CD14-positive monocyte (primary cell): ENCODE measurements around the gene NBPF9. TPM values are rescaled to one million over a fixed set of nuclear protein-coding genes. Genes with fewer than 3 reads are reported as not detected.
"Not testable (repeated sequence)": the region's sequence is repeated elsewhere in the genome, so short reads cannot be mapped to it uniquely, and the experiment has no call there.

Experiments
- DNase-seq, 3 donors: peaks; one replicate each; pipeline ENCODE4 v3.0.0-alpha.2; 2011 to 2022
- H2AFZ ChIP-seq: 2 replicates; pipeline ENCODE4 v1.6.0; 2012; ENCODE audit warnings: mild to moderate bottlenecking, low read depth, low read length, inconsistent platforms; ENCODE audit not compliant: insufficient read depth, poor library complexity, severe bottlenecking
- H3K27ac ChIP-seq, 2 donors: 1 replicate in 1 of 2; 2 replicates in 1 of 2; pipeline ENCODE4 v1.5.1; 2012 to 2013; ENCODE audit warnings: low read length in 2 of 2, control low read depth in 1 of 2, inconsistent platforms in 1 of 2, low read depth in 1 of 2, mild to moderate bottlenecking in 1 of 2
- H3K27me3 ChIP-seq, 2 donors: one replicate each; pipeline versions ENCODE4 v1.6.0 to v1.6.1; 2011 to 2013; ENCODE audit warnings: low read length in 2 of 2; ENCODE audit not compliant: control insufficient read depth in 2 of 2, insufficient read depth in 2 of 2
- H3K36me3 ChIP-seq, 2 donors: replicated peaks in 1 of 2; 1 replicate in 1 of 2; 2 replicates in 1 of 2; pipeline versions ENCODE4 v1.5.1 to v1.6.1; 2012 to 2013; ENCODE audit warnings: low read length in 2 of 2, control low read depth in 1 of 2, inconsistent platforms in 1 of 2, mild to moderate bottlenecking in 1 of 2; ENCODE audit not compliant: insufficient read depth in 2 of 2, control insufficient read depth in 1 of 2
- H3K4me1 ChIP-seq, 2 donors: 1 replicate in 1 of 2; 2 replicates in 1 of 2; pipeline versions ENCODE4 v1.5.1 to v1.6.1; 2012 to 2013; ENCODE audit warnings: low read length in 2 of 2, control low read depth in 1 of 2, inconsistent platforms in 1 of 2, mild to moderate bottlenecking in 1 of 2, moderate library complexity in 1 of 2; ENCODE audit not compliant: insufficient read depth in 2 of 2, control insufficient read depth in 1 of 2
- H3K4me2 ChIP-seq: replicated peaks from 2 replicates; pipeline ENCODE3; 2012; ENCODE audit warnings: low read length, moderate library complexity, mild to moderate bottlenecking; ENCODE audit not compliant: poor library complexity, severe bottlenecking; ENCODE audit errors: extremely low read depth
- H3K4me3 ChIP-seq, 3 experiments: fragments of 200-600 bp in 1 of 3; sonication (generic) in 1 of 3; replicated peaks in 1 of 3; 1 replicate in 2 of 3; 2 replicates in 1 of 3; pipeline ENCODE4 v1.5.1; 2011 to 2013; ENCODE audit warnings: low read length in 3 of 3, mild to moderate bottlenecking in 3 of 3, control low read depth in 2 of 3, low read depth in 2 of 3, inconsistent platforms in 1 of 3, moderate library complexity in 1 of 3
- H3K79me2 ChIP-seq: 2 replicates; pipeline ENCODE4 v1.6.0; 2012; ENCODE audit warnings: mild to moderate bottlenecking, control low read depth, inconsistent platforms, low read length, moderate library complexity; ENCODE audit not compliant: insufficient read depth
- H3K9ac ChIP-seq: 2 replicates; pipeline ENCODE4 v1.6.0; 2017; ENCODE audit warnings: low read length, mild to moderate bottlenecking; ENCODE audit not compliant: insufficient read depth, poor library complexity, severe bottlenecking
- H3K9me3 ChIP-seq, 2 donors: replicated peaks in 1 of 2; 1 replicate in 1 of 2; 2 replicates in 1 of 2; pipeline versions ENCODE4 v1.5.1 to v1.6.1; 2012 to 2013; ENCODE audit warnings: low read length in 2 of 2, control low read depth in 1 of 2; ENCODE audit not compliant: control insufficient read depth in 1 of 2, insufficient read depth in 1 of 2
- H4K20me1 ChIP-seq: 2 replicates; pipeline ENCODE4 v1.6.0; 2012; ENCODE audit warnings: mild to moderate bottlenecking, low read length, control low read depth, moderate library complexity; ENCODE audit not compliant: insufficient read depth
- H3K27ac Mint-ChIP-seq, 7 donors: one replicate each; pipeline ENCODE4 v1.8.0; 2020; ENCODE audit warnings: mild to moderate bottlenecking in 7 of 7, mixed read lengths in 7 of 7, moderate library complexity in 6 of 7, inconsistent platforms in 2 of 7
- H3K27me3 Mint-ChIP-seq, 3 donors: one replicate each; pipeline ENCODE4 v1.8.0; 2021 to 2022; ENCODE audit warnings: low read depth in 3 of 3, mild to moderate bottlenecking in 3 of 3, mixed read lengths in 3 of 3, moderate library complexity in 3 of 3, inconsistent platforms in 1 of 3
- H3K36me3 Mint-ChIP-seq, 2 donors: one replicate each; pipeline ENCODE4 v1.8.0; 2020; ENCODE audit warnings: mixed read lengths in 2 of 2, inconsistent platforms in 1 of 2, mild to moderate bottlenecking in 1 of 2
- H3K4me1 Mint-ChIP-seq: one replicate; pipeline ENCODE4 v1.8.0; 2020; ENCODE audit warnings: mild to moderate bottlenecking, mixed read lengths
- H3K4me3 Mint-ChIP-seq, 2 donors: one replicate each; pipeline ENCODE4 v1.8.0; 2020; ENCODE audit warnings: mild to moderate bottlenecking in 2 of 2, mixed read lengths in 2 of 2, moderate library complexity in 1 of 2
- H3K9me3 Mint-ChIP-seq, 7 donors: one replicate each; pipeline ENCODE4 v1.8.0; 2020 to 2022; ENCODE audit warnings: mixed read lengths in 7 of 7, mild to moderate bottlenecking in 6 of 7, moderate library complexity in 6 of 7, inconsistent platforms in 2 of 7
- WGBS: methylation state at CpG from one replicate; pipeline ENCODE4 v1.1.5; 2013; ENCODE audit warnings: missing lambda C conversion rate; ENCODE audit not compliant: insufficient coverage; 5-methylcytosine and 5-hydroxymethylcytosine counted together
- intact Hi-C, 2 donors: fragments of 100-400 bp; cut with micrococcal nuclease; formaldehyde crosslinking; loops; one replicate each; pipeline versions ENCODE4 v1.15.0 to v1.15.1; 2023
- polyA minus RNA-seq: library from RNA; depleted of rRNA, polyadenylated mRNA; stranded (reverse); fragments of >200 nt; gene quantifications from 2 replicates; pipeline ENCODE4 v1.2.3, GENCODE V29; 2012
- polyA plus RNA-seq, 3 donors: library from polyadenylated mRNA; depleted of rRNA in 1 of 3; unstranded in 2 of 3; stranded (reverse) in 1 of 3; fragments of 300-500 nt in 2 of 3; fragments of >200 nt in 1 of 3; fragmentation: Illumina TruSeq in 2 of 3; gene quantifications; 1 replicate in 2 of 3; 2 replicates in 1 of 3; pipeline ENCODE4 v1.2.3, GENCODE V29; 2012 to 2021
- total RNA-seq, 12 experiments: library from RNA in 1 of 12; stranded (reverse) in 1 of 12; fragments of 120-200 nt in 1 of 12; gene quantifications; one replicate each; pipeline ENCODE4 v1.2.4 and lab custom pipeline; 2013 to 2026; ENCODE audit warnings: mixed read lengths in 6 of 12, inconsistent platforms in 1 of 12

NBPF9 gene, protein sequence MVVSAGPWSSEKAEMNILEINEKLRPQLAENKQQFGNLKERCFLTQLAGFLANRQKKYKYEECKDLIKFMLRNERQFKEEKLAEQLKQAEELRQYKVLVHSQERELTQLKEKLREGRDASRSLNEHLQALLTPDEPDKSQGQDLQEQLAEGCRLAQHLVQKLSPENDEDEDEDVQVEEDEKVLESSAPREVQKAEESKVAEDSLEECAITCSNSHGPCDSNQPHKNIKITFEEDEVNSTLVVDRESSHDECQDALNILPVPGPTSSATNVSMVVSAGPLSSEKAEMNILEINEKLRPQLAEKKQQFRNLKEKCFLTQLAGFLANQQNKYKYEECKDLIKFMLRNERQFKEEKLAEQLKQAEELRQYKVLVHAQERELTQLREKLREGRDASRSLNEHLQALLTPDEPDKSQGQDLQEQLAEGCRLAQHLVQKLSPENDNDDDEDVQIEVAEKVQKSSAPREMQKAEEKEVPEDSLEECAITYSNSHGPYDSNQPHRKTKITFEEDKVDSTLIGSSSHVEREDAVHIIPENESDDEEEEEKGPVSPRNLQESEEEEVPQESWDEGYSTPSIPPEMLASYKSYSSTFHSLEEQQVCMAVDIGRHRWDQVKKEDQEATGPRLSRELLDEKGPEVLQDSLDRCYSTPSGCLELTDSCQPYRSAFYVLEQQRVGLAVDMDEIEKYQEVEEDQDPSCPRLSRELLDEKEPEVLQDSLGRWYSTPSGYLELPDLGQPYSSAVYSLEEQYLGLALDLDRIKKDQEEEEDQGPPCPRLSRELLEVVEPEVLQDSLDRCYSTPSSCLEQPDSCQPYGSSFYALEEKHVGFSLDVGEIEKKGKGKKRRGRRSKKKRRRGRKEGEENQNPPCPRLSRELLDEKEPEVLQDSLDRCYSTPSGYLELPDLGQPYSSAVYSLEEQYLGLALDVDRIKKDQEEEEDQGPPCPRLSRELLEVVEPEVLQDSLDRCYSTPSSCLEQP (N-terminal part only)
- 23.8 TPM for total RNA-seq (2013)
- polyA plus RNA-seq, result 10 to 100 TPM in 1 of 3 donors, under 1 TPM in 2; 0.37 to 22.4 (median 0.66) TPM
- polyA minus RNA-seq, result 10.4 and 10.5 TPM in 2 replicates
- 6.6 to 87.7 (median 20.8) reads per million in 11 experiments for total RNA-seq (lab: John Stamatoyannopoulos, UW)

DNA sequence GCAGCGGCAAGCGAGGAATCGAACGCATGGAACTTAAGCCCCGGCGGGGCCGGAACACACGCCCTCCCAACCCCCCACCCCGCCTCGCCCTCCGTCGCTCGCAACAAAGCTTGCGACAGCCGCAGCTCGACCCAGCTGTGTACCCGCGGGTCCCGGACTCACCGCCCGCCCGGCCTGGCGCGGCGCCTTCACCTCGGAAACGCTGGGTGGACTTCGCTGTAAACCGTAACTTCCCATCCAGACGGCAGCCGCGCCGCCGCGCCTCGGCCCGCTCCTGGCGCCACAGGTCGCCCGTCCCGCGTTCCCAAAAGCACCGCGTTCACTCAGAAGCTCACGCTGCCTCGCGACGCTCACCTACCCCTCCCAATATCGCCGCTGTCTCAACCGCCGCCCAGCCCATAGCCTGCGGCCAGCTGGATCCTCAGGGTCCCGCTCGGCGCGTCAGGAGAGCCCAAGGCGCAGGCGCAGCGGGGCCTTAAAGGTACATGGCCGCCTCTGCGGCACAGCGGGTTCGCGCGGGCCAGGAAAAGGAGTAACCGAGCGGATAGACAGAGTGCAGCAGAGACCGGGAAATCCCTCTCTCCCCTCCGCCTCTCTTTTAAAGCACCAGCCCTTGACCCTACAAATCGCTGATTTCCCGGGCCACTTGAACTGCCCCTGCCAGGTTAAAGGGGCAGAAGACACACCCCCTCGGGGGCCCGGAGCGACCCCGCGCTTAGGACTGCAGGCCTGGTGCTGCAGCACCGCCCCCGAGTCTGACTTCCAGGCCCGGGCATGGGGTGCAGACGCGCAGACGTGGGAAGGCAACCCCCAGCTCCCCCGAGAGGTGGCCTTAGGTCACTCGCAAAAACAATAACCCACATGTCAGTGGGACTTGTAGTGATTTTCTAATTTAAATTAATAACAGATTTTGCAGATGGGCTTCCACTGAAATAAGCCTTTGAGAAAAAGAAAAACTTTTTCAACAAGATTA, at the start of gene NBPF9:
Gene NBPF9 (minus strand): TSS at position 443 of the 973 bp plus-strand sequence. CDS start 21,412 bp downstream, outside the sequence.
- H3K27ac ChIP-seq, result peak within 1 kb of the TSS in 1 of 2 donors; percentile 44
- intact Hi-C loops, H3K9me3 ChIP-seq, H3K36me3 Mint-ChIP-seq, H3K4me2 ChIP-seq, H3K27me3 ChIP-seq, H3K4me1 ChIP-seq, H3K9ac ChIP-seq, H3K27me3 Mint-ChIP-seq, H4K20me1 ChIP-seq, H3K9me3 Mint-ChIP-seq, H3K36me3 ChIP-seq, H3K79me2 ChIP-seq, H2AFZ ChIP-seq, H3K4me1 Mint-ChIP-seq: not testable (repeated sequence)
- peak within 1 kb of the TSS; percentile 27 to 64 (median 54) for H3K4me3 ChIP-seq
- DNase-seq, result peak; percentile 1 to 29 (median 15)
- Mint-ChIP-seq H3K4me3 (peak within 1 kb of the TSS; percentile 97 to 98), H3K27ac (peak within 1 kb of the TSS; percentile 88 to 98 (median 96))
- no CpG with 5 or more reads among the region's 85 CpGs for WGBS

DNA sequence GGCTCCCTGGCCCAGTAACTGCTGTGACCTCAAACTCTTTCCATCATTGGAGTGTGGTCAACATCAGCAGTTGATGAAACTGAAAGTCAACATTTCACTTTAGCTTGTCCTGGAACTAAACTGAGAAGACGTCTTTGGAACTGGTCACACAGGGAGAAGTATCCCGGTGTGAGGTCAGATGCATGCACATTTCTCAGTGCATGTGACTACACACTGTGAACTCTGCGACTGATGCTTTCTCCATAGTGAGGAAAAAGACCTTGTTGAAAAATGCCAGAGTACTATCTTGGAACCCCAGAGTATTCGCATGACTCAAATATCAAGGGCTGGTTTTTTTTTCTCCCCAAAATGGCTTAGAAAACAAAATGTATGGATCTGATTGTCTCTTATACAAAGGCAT, 46.6 kb upstream of the NBPF9 start:
- H2AFZ ChIP-seq, H3K36me3 Mint-ChIP-seq, H3K4me1 ChIP-seq, intact Hi-C loops, H3K9me3 ChIP-seq, H3K4me1 Mint-ChIP-seq, H3K27me3 ChIP-seq, H3K27ac Mint-ChIP-seq, DNase-seq, H4K20me1 ChIP-seq, H3K4me3 ChIP-seq, H3K4me3 Mint-ChIP-seq, H3K9me3 Mint-ChIP-seq, H3K79me2 ChIP-seq, H3K9ac ChIP-seq, H3K27ac ChIP-seq, H3K4me2 ChIP-seq, H3K36me3 ChIP-seq, H3K27me3 Mint-ChIP-seq: not testable (repeated sequence)
- no CpG with 5 or more reads among the region's 4 CpGs for WGBS

DNA sequence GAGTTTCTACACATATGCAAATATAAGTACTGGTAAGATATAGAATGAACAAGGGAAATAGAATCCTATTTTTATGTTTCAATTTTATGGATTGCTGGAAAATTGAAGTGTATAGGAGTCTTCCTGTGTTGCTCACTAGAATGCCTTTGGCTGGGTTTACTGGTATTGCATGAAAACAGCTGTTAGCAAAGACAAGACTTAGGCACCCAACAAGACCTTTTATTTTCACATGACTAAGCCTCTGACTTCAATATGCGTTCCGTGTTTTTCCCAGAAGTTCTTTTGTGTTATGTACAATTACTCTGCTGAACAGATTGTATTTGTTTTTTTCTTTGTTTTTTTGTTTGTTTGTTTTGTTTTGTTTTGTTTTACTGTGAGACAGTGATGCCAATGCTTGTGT, 34.2 kb upstream of the NBPF9 start:
- H3K27me3 Mint-ChIP-seq, H3K9ac ChIP-seq, H3K36me3 ChIP-seq, H3K27ac Mint-ChIP-seq, H3K4me1 ChIP-seq, H3K9me3 ChIP-seq, H3K36me3 Mint-ChIP-seq, intact Hi-C loops, H4K20me1 ChIP-seq, H3K4me1 Mint-ChIP-seq, H3K4me3 Mint-ChIP-seq, H2AFZ ChIP-seq, H3K4me3 ChIP-seq, H3K4me2 ChIP-seq, H3K9me3 Mint-ChIP-seq, H3K27ac ChIP-seq, H3K27me3 ChIP-seq, DNase-seq, H3K79me2 ChIP-seq: not testable (repeated sequence)
- WGBS, result no CpG with 5 or more reads among the region's 2 CpGs
